Measurements from ENCODE around the gene VAPB.

DNA sequence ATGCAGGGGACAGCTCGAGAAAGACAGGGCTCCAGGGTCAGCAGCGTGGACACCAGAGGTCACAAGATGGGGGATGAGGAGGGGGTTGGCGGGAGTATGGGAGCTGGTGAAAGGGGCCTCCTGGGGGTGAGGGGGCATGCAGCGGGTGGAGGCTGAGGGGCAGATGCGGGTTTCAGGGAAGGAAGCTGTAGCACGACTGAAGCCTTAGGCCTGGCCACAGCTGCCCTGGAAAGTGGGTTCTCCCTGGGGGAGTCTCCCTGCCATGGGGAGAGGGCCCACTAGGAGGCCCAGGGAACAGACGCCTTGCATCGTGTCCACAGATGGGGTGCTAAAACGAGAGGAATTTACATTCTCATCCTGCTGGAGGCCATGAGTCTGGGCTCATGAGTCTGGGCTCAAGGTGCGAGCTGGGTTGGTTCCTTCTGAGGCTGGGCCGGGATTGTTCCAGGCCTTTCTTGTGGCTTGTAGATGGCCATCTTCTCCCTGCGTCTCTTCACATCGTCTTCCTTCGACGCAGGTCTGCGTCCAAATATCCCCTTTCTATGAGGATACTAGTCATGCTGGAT, 108.1 kb downstream of the VAPB start:
- TF ChIP-seq POLR2A (IDR thresholded peaks at IDR 0.05; ENCODE audit: low read length), result no peak
- no peak for TF ChIP-seq GATA1 (IDR thresholded peaks at IDR 0.05; ENCODE audit: low read depth, low read length)

All from erythroblast (primary cell).